Neuronal stem cell (in vitro differentiated cells): ENCODE data around the gene SYDE2.

Source experiments
- DNase-seq: peaks from one replicate; pipeline ENCODE4 v3.0.0-alpha.2; 2013; ENCODE audit warnings: low spot score
- H2AFZ ChIP-seq: one replicate; pipeline ENCODE4 v1.6.1; 2013; ENCODE audit warnings: mild to moderate bottlenecking, low read length, inconsistent platforms
- H2AK5ac ChIP-seq: 2 replicates; pipeline ENCODE4 v1.6.1; 2013; ENCODE audit warnings: low read depth, mild to moderate bottlenecking, inconsistent platforms, low read length, moderate library complexity, mixed read lengths
- H2BK120ac ChIP-seq: 2 replicates; pipeline ENCODE4 v1.6.1; 2013; ENCODE audit warnings: low read depth, mild to moderate bottlenecking, inconsistent platforms, low read length, moderate library complexity, mixed read lengths
- H2BK12ac ChIP-seq: one replicate; pipeline ENCODE4 v1.6.1; 2013; ENCODE audit warnings: low read length, inconsistent platforms
- H2BK15ac ChIP-seq: 2 replicates; pipeline ENCODE4 v1.6.1; 2013; ENCODE audit warnings: mild to moderate bottlenecking, low read length, inconsistent platforms, mixed read lengths
- H2BK5ac ChIP-seq: one replicate; pipeline ENCODE4 v1.6.1; 2013; ENCODE audit warnings: inconsistent platforms, mild to moderate bottlenecking, low read length, moderate library complexity
- H3K14ac ChIP-seq: one replicate; pipeline ENCODE4 v1.6.1; 2013; ENCODE audit warnings: low read length, inconsistent platforms
- H3K18ac ChIP-seq: 2 replicates; pipeline ENCODE4 v1.6.1; 2013; ENCODE audit warnings: low read length, inconsistent platforms
- H3K23ac ChIP-seq: 2 replicates; pipeline ENCODE4 v1.6.1; 2013; ENCODE audit warnings: low read depth, mild to moderate bottlenecking, mixed read lengths, low read length, inconsistent platforms; ENCODE audit not compliant: poor library complexity
- H3K27ac ChIP-seq: replicated peaks from 3 replicates; pipeline ENCODE4 v1.5.1; 2013; ENCODE audit warnings: low read length, inconsistent platforms
- H3K27me3 ChIP-seq, 3 experiments: 2 replicates each; pipeline ENCODE4 v1.6.1; 2013; ENCODE audit warnings: low read length in 3 of 3, mild to moderate bottlenecking in 2 of 3, inconsistent platforms in 1 of 3, low read depth in 1 of 3, mixed read lengths in 1 of 3, moderate library complexity in 1 of 3; ENCODE audit not compliant: control insufficient read depth in 3 of 3, insufficient read depth in 3 of 3
- H3K36me3 ChIP-seq, 2 donors: replicated peaks in 1 of 2; 2 replicates each; pipeline ENCODE4 v1.6.1; 2013; ENCODE audit warnings: low read length in 2 of 2; ENCODE audit not compliant: control insufficient read depth in 2 of 2, insufficient read depth in 2 of 2
- H3K4ac ChIP-seq: 2 replicates; pipeline ENCODE4 v1.6.1; 2013; ENCODE audit warnings: inconsistent platforms, mild to moderate bottlenecking, low read length, moderate library complexity
- H3K4me1 ChIP-seq, 2 donors: 1 replicate in 1 of 2; 2 replicates in 1 of 2; pipeline ENCODE4 v1.6.1; 2013; ENCODE audit warnings: low read length in 2 of 2, low read depth in 1 of 2; ENCODE audit not compliant: control insufficient read depth in 2 of 2, insufficient read depth in 1 of 2
- H3K4me2 ChIP-seq: one replicate; pipeline ENCODE4 v1.6.1; 2013; ENCODE audit warnings: mild to moderate bottlenecking, low read length, inconsistent platforms; ENCODE audit not compliant: insufficient read depth, poor library complexity, severe bottlenecking
- H3K4me3 ChIP-seq, 2 donors: 2 replicates each; pipeline ENCODE4 v1.5.1; 2013; ENCODE audit warnings: low read length in 2 of 2, mild to moderate bottlenecking in 2 of 2, inconsistent platforms in 1 of 2, moderate library complexity in 1 of 2
- H3K79me1 ChIP-seq: one replicate; pipeline ENCODE4 v1.6.1; 2013; ENCODE audit warnings: low read depth, mild to moderate bottlenecking, inconsistent platforms, low read length, moderate library complexity
- H3K9ac ChIP-seq: one replicate; pipeline ENCODE4 v1.6.1; 2013; ENCODE audit warnings: mild to moderate bottlenecking, low read depth, low read length, inconsistent platforms; ENCODE audit not compliant: poor library complexity
- H3K9me3 ChIP-seq, 2 donors: replicated peaks in 1 of 2; 2 replicates each; pipeline versions ENCODE3 to v1.6.1; 2013; ENCODE audit warnings: low read length in 2 of 2, mild to moderate bottlenecking in 2 of 2, inconsistent platforms in 1 of 2, low read depth in 1 of 2, mixed read lengths in 1 of 2, moderate library complexity in 1 of 2; ENCODE audit not compliant: control insufficient read depth in 2 of 2, insufficient read depth in 1 of 2
- H4K8ac ChIP-seq: one replicate; pipeline ENCODE4 v1.6.1; 2013; ENCODE audit warnings: low read depth, mild to moderate bottlenecking, inconsistent platforms, low read length, moderate library complexity
- H4K91ac ChIP-seq: one replicate; pipeline ENCODE4 v1.6.1; 2013; ENCODE audit warnings: low read length, low read depth, mild to moderate bottlenecking, inconsistent platforms; ENCODE audit not compliant: poor library complexity
- WGBS, 2 donors: extraction: QIAGEN DNeasy Blood & Tissue Kit; methylation state at CpG; one replicate each; pipeline ENCODE4 v1.1.7; 2013; ENCODE audit warnings: missing lambda C conversion rate in 2 of 2, mixed read lengths in 1 of 2; ENCODE audit not compliant: insufficient read length in 2 of 2, insufficient replicate concordance in 1 of 2; ENCODE audit errors: extremely low coverage in 2 of 2; 5-methylcytosine and 5-hydroxymethylcytosine counted together

SYDE2 gene

GRCh38 chr1:85208488-85208887, 7.7 kb upstream of the SYDE2 start:
- Histone ChIP-seq H3K36me3 (no peaks in the 10 kb centered on the region), H2BK5ac (no peak overlapping the region), H3K79me1 (no peaks in the 10 kb centered on the region), H3K14ac (no peak overlapping the region), H2AFZ (no peak overlapping the region), H3K27ac (no peak overlapping the region), H3K27me3 (peaks cover 0 to 34% (median 0%) of the 10 kb centered on the region in 3 experiments), H3K4ac (no peak overlapping the region), H3K18ac (no peak overlapping the region), H3K9me3 (no peaks in the 10 kb centered on the region), H2BK12ac (no peak overlapping the region), H3K4me1 (no peaks in the 10 kb centered on the region), H3K23ac (no peak overlapping the region), H2BK15ac (no peak overlapping the region), H3K4me2 (no peak overlapping the region), H2BK120ac (no peak overlapping the region), H2AK5ac (no peak overlapping the region), H4K91ac (no peak overlapping the region), H3K4me3 (no peak overlapping the region), H3K9ac (no peak overlapping the region), H4K8ac (no peak overlapping the region)
- DNase-seq, result no peak
- WGBS, 2 donors, result no CpG with 5 or more reads among the region's 2 CpGs

- Histone ChIP-seq H3K27ac (no peak overlapping the region), H3K14ac (no peak overlapping the region), H2AK5ac (no peak overlapping the region), H3K36me3 (no peaks in the 10 kb centered on the region), H3K23ac (no peak overlapping the region), H2BK15ac (no peak overlapping the region), H4K8ac (no peak overlapping the region), H2BK120ac (no peak overlapping the region), H4K91ac (no peak overlapping the region), H3K9me3 (no peaks in the 10 kb centered on the region), H3K18ac (no peak overlapping the region), H2BK5ac (no peak overlapping the region), H3K9ac (no peak overlapping the region), H3K79me1 (peaks cover 6% of the 10 kb centered on the region), H3K27me3 (peaks cover 0 to 51% (median 0%) of the 10 kb centered on the region in 3 experiments), H3K4me2 (no peak overlapping the region), H3K4me1 (peaks cover 1 to 4% of the 10 kb centered on the region in 2 donors), H2AFZ (no peak overlapping the region), H3K4ac (no peak overlapping the region), H3K4me3 (no peak overlapping the region), H2BK12ac (no peak overlapping the region)
- WGBS, 2 donors, result no CpG with 5 or more reads among the region's 2 CpGs
- no peak for DNase-seq
These were observed 2.9 kb upstream of the SYDE2 start for GRCh38 chr1:85203573-85204171.

- no CpG with 5 or more reads among the region's 2 CpGs for WGBS, 2 donors
- H3K4me2 ChIP-seq, result no peak overlapping the region
- peaks cover 6% of the 10 kb centered on the region for H3K79me1 ChIP-seq
- H3K27me3 ChIP-seq, result peaks cover 0 to 51% (median 0%) of the 10 kb centered on the region in 3 experiments
- H2BK5ac ChIP-seq, result no peak overlapping the region
- no peak overlapping the region for H3K14ac ChIP-seq
- no peak overlapping the region for H2BK15ac ChIP-seq
- no peak overlapping the region for H3K4ac ChIP-seq
- H3K4me1 ChIP-seq, result peaks cover 1 to 4% of the 10 kb centered on the region in 2 donors
- no peak overlapping the region for H3K27ac ChIP-seq
- no peak for DNase-seq
- no peaks in the 10 kb centered on the region for H3K9me3 ChIP-seq
- no peak overlapping the region for H3K23ac ChIP-seq
- no peak overlapping the region for H2AK5ac ChIP-seq
- H3K18ac ChIP-seq, result no peak overlapping the region
- no peaks in the 10 kb centered on the region for H3K36me3 ChIP-seq
- no peak overlapping the region for H3K4me3 ChIP-seq
- no peak overlapping the region for H2BK12ac ChIP-seq
- no peak overlapping the region for H2BK120ac ChIP-seq
- no peak overlapping the region for H2AFZ ChIP-seq
- H3K9ac ChIP-seq, result no peak overlapping the region
- H4K8ac ChIP-seq, result no peak overlapping the region
- no peak overlapping the region for H4K91ac ChIP-seq
These were observed 2.0 kb upstream of the SYDE2 start for GRCh38 chr1:85202864-85203255.

- H2BK15ac ChIP-seq, result no peak overlapping the region
- peaks cover 6% of the 10 kb centered on the region for H3K79me1 ChIP-seq
- peak overlapping the region; percentile 57 to 89 for H3K4me3 ChIP-seq
- no peak overlapping the region for H3K4ac ChIP-seq
- peak overlapping the region; percentile 80 for H3K4me2 ChIP-seq
- peaks cover 1 to 4% of the 10 kb centered on the region in 2 donors for H3K4me1 ChIP-seq
- H3K27me3 ChIP-seq, result peaks cover 0 to 49% (median 0%) of the 10 kb centered on the region in 3 experiments
- DNase-seq, result no peak
- H3K27ac ChIP-seq, result peak overlapping the region; percentile 78
- H3K23ac ChIP-seq, result peak overlapping the region; percentile 98
- no peak overlapping the region for H4K91ac ChIP-seq
- H3K14ac ChIP-seq, result no peak overlapping the region
- peak overlapping the region; percentile 98 for H3K18ac ChIP-seq
- H4K8ac ChIP-seq, result no peak overlapping the region
- peak overlapping the region; percentile 98 for H2BK5ac ChIP-seq
- no peak overlapping the region for H2AK5ac ChIP-seq
- H2AFZ ChIP-seq, result peak overlapping the region; percentile 98
- H3K36me3 ChIP-seq, result no peaks in the 10 kb centered on the region
- no peaks in the 10 kb centered on the region for H3K9me3 ChIP-seq
- H3K9ac ChIP-seq, result peak overlapping the region; percentile 97
- no CpG with 5 or more reads among the region's 14 CpGs for WGBS, 2 donors
- no peak overlapping the region for H2BK120ac ChIP-seq
- no peak overlapping the region for H2BK12ac ChIP-seq
These were observed 1.5 kb upstream of the SYDE2 start for GRCh38 chr1:85202092-85202863.
